ENCODE data around the gene DIRAS1. TPM values are rescaled to one million over a fixed set of nuclear protein-coding genes. Genes with fewer than 3 reads are reported as not detected.

Gene DIRAS1
- total and polyA plus RNA-seq, 2 of the 4 experiments (the other 2 are of a cell fraction), result 1.4 to 10.3 TPM

GRCh38 chr19:2759362-2759761 lies 38.2 kb upstream of the DIRAS1 start:
- WGBS, 2 experiments (ENCODE audit: extremely low coverage in 2 of 2, insufficient read length in 1 of 2), result 90% methylated on average over 2 of the region's 17 CpGs; no CpG with 5 or more reads in 1 of the 2 experiments
- no peaks in the 10 kb centered on the region; the same call in 1 of the 2 replicates for H3K9me1 ChIP-seq (ENCODE audit: insufficient read depth, low read length)
- H2BK5ac ChIP-seq (ENCODE audit: low read depth, low read length, poor library complexity, severe bottlenecking), result no peak overlapping the region
- no peaks in the 10 kb centered on the region for H3K27me3 ChIP-seq (ENCODE audit: control insufficient read depth, insufficient read depth, low read length)
- in situ Hi-C loops (cut with MboI; ENCODE audit: low sequenced_read_pairs) (no loop called here), dilution Hi-C loops (cut with HindIII; ENCODE audit: low sequenced_read_pairs, unreplicated experiment) (no loop called here), intact Hi-C loops (cut with micrococcal nuclease) (no loop called here)
- no peak overlapping the region for H3K56ac ChIP-seq (ENCODE audit: extremely low read depth, insufficient read depth, low read length)
- no peak overlapping the region for H3K9ac ChIP-seq (ENCODE audit: low read depth, low read length)
- H3K23ac ChIP-seq (ENCODE audit: low read depth, low read length), result no peak overlapping the region
- H2BK20ac ChIP-seq (ENCODE audit: low read depth, low read length), result no peak overlapping the region
- ATAC-seq (ENCODE audit: low read depth) (no peak), DNase-seq (no peak)
- H3K27ac ChIP-seq (ENCODE audit: insufficient read depth, low read length), result no peak overlapping the region
- POLR2A ChIA-PET (ENCODE audit: unreplicated experiment), result no interaction called here
- H3K79me1 ChIP-seq (ENCODE audit: low read depth in 1 of 2, low read length in 2 of 2), result peaks cover 0 to 13% of the 10 kb centered on the region in 2 experiments; a peak in 3 of 4 replicates
- H4K20me1 ChIP-seq (ENCODE audit: insufficient read depth, low read length), result peaks cover 3% of the 10 kb centered on the region
- peaks cover 76% of the 10 kb centered on the region for H3K36me3 ChIP-seq (ENCODE audit: control insufficient read depth, insufficient read depth, low read length)
- H3K4me1 ChIP-seq (ENCODE audit: control insufficient read depth, insufficient read depth, low read length), result no peaks in the 10 kb centered on the region
- H4K8ac ChIP-seq (ENCODE audit: low read depth in 2 of 2, low read length in 2 of 2), result no peak overlapping the region
- no peak overlapping the region for H3K14ac ChIP-seq (replicated peaks; ENCODE audit: low read depth, low read length)
- no peak for TF ChIP-seq RAD21 (IDR thresholded peaks at IDR 0.05; ENCODE audit: low read length)
- no peaks in the 10 kb centered on the region for H3K9me3 ChIP-seq (ENCODE audit: control insufficient read depth, insufficient read depth, low read length)
- H2BK15ac ChIP-seq (ENCODE audit: low read depth, low read length), result no peak overlapping the region
- CTCF ChIA-PET, result no interaction called here
- H2BK120ac ChIP-seq (ENCODE audit: low read depth, low read length), result no peak overlapping the region
- no peak overlapping the region for H3K18ac ChIP-seq (ENCODE audit: low read depth, low read length)
- no peak overlapping the region for H3K4me3 ChIP-seq (ENCODE audit: insufficient read depth, low read depth, low read length)
- H2AK5ac ChIP-seq (ENCODE audit: low read depth, low read length), result no peak overlapping the region
- no TSS peak for BruUV-seq (replicated peaks)
- H2AFZ ChIP-seq (replicated peaks; ENCODE audit: low read length, poor library complexity), result no peak overlapping the region
- no peak overlapping the region for H4K5ac ChIP-seq (ENCODE audit: low read depth, low read length)
- no peak overlapping the region for H3K4me2 ChIP-seq (ENCODE audit: low read depth, low read length)
- H3K4ac ChIP-seq (ENCODE audit: low read depth, low read length), result no peak overlapping the region
- no peak overlapping the region for H4K91ac ChIP-seq (ENCODE audit: insufficient read depth, low read depth, low read length)
- H2AK9ac ChIP-seq (replicated peaks; ENCODE audit: low read depth, low read length, poor library complexity), result no peak overlapping the region
